ENCODE data around the gene TGFBR3.

The TGFBR3 gene

DNA sequence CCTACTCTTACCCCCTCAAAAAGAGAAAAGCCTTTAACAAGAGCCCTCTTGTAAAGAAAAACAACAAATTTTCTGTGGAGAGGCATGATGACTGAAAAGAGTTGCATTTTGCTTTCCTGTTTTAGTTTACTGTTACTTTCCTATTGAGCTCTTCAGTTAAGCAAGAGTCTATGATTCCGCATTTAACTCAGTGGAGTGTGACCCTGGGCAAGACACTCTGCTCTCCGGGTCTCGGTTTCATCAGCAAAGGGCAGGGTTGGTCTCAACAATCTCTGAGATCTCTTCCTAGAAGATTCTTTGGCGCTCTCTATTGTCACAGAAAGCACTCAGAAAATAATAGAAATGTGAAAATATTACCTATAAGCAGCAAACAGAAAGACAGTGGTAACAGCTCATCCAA, 175.7 kb downstream of the TGFBR3 start:
- no peak for DNase-seq (ENCODE audit: low spot score)

DNA sequence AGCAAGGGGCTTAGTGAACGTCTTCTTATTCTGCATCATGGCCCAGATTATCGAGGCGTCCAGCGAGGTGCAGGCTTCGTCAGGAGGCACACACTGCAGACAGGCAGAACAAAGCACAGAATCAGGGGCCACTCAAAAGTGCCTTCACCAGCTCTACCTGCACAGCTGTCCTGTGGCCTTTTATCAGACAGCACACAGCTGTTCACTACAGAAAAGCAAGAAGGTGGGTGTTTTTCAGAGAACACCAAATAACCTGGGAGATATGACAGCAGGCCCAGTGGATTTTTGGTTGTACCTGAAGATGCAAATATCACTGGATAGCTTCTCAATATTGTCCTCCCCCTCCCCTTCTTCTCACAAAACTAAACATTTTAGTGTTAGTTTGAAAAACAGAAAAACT, 177.3 kb downstream of the TGFBR3 start:
- DNase-seq (ENCODE audit: low spot score): no peak

DNA sequence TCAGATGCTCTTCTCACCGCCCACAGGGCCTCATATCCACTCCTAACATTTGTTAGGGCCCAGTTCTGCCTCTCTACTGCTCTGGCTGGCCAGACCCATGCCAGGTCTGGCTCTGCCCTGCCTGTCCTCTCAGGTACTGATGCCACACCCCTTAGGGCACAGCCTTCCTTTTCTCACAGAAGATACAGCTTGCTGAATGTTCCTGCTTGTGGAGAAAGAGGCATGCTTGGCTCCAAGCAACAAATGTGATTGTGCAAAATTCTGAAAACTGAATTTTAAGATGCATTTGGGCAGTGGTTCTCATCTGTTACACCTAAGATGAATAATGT, 178.1 kb downstream of the TGFBR3 start:
- no peak for DNase-seq (ENCODE audit: low spot score)

DNA sequence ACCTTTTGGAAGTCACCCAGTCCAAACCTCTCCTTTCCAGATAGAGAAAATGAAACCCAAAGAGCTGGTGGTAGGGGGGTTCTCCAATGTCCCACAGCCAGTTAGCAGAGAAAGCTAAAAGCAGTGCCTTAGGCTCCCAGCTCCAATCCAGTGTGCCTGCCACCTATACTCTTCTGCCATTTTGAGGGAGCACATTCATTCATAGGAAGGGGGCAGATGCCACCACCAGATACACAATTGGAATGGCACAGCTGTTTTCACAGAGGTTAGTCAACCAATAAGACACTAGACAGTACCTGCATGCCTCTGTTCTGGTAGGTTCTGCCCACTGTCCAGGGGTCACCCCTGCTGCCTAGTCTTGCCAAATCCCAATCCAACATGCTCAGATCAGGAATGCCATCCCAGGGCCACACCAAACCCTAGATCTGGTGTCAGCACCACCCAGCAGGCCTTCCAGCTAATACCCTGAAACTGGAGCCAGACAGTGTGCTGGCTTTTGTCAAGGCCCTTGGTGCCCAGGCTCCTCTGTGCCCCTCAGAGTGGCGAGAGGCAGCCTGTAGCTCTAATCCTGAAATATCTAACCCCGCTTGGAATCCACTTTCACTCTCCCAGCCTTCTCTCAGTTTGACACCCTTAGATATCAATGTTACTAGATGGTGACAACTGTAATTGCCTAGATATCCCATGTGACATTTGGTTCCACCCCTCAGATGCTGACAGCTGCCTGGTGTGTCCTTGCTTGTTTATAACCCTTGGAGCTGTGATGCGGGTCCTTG, 178.6 kb downstream of the TGFBR3 start:
- no peak for DNase-seq (ENCODE audit: low spot score)

DNA sequence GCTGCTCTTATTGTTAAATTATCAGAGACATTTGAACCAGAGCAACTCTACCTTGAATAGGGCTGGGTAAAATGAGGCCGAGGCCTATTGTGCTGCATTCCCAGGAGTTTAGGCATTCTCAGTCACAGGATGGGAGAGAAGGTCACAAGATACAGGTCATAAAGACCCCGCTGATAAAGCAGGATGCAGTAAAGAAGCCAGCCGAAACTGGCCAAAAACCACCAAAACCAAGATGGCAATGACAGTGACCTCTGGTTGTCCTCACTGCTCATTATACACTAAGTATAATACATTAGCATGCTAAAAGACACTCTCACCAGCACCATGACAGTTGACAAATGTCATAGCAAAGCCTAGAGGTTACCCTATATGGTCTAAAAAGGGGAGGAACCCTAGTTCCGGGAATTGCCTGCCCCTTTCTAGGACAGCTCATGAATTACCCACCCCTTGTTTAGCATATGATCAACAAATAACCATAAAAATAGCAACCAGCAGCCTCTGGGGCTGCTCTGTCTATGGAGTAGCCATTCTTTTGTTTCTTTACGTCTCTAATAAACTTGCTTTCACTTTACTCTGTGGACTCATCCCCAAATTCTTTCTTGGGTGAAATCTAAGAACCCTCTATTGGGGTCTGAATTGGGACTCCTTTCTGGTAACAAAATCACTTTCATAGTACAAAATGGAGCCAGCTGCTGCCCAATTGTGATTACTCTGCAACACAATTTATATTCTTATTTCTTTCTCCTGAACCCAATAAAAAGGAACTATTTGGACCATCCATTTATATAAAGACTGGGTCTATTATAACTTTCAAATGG, 179.6 kb downstream of the TGFBR3 start:
- DNase-seq (ENCODE audit: low spot score): no peak

DNA sequence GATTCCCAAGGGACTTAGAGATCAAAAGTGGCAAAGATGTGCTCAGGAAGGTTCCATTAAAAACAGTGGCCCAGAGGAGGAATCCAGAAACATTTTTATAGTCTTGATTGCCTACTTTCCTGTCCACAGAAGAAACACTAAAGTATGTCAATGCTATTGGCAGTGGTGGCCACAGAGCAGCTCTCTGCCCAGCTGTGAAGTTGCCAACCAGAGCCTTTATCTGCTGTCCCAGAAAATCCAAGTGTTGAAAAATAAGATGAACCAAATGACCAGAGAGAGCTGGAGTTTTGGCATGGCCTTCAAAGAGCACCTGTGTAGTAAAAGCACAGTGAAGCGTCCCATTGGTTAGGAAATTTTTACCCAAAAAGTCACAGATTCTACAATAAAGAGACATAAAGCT, 181.2 kb downstream of the TGFBR3 start:
- no peak for DNase-seq (ENCODE audit: low spot score)

DNA sequence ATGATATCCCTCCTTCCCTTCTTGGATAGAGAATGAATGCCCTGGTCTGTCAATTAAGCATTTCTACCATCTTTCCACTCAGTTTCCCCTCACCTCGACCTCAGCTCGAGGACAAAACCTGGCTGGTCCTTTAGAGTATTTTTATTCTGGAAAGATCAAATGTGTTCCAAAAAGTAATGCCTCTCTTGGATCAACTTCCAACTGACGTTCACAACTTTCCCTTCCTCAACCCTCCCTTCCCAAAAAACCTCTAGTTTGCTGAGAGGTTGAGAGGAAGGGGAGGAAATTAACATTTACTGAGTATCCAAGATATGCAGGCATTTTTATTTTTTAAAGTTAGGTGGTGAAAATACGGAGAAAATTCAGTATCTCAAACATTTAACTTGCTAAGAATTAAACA, 182.9 kb downstream of the TGFBR3 start:
- no peak for DNase-seq (ENCODE audit: low spot score)

DNA sequence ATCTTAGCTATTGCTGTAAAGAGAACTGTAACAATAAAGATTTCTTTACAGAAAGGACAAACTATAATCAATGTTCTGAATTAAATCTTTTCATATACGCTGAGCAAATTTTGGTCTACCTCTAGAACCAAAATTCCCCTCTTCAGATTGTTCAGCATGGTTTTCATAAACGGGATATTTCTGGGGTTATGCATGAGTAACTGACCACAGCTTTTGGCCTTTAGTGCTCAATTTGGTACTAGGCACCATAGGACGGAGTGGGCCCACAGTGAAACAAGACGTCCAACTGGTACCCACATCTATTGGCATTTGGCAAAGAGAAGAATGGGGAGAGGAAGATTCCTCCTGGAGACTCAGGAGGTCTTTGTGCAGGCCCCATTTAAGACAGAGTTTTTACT, 184.5 kb downstream of the TGFBR3 start:
- DNase-seq (ENCODE audit: low spot score): no peak

DNA sequence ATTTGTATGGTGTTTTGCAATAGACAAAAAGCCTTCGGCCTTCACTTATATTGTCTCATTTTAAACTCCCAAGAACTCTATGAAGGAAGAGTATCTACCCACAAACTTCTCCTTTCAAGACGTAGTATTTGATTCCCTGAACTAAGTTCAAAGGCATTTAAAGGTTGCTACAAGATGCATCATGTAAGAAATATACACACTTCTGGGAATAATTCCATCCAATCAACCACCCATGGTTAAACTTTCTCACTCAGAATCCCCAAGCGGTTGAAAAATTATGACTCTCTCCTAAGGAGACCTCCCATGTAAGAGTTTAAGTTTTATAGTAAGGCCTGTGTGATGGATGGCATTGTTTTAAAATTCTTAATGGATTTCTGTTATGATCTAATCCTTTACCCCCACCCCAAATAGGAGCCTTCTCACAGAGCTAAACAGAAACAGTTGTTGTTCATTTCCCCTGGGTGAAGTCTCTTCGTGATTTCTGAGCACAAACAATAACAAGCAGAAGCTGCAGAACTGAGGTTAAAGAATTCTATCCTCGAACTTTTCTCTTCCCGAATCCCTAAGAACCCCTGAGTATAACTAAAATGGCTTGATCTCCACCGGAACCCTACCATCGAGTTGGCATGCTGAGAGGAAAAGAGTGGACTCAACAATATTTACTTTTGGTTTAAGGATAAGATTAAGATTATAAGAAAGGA, 185.0 kb downstream of the TGFBR3 start:
- DNase-seq (ENCODE audit: low spot score): no peak

DNA sequence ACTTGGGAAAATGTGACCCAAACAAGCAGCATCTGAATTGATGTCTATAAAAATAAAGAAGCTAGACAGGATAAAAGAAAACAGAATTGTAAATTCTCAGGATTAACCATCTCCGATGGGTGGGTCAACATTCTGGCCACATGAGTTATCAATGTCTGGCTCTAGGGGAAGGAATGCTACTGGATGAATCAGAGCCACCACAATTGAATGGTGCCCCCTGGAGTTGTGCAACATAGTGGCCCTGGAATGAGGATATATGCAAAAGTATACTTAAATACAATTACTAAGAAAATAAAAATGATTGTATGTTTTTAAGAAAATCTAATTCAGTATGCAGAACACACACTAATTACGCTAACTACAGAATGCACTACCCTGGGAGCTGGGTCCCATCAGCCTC, 185.6 kb downstream of the TGFBR3 start:
- no peak for DNase-seq (ENCODE audit: low spot score)

DNA sequence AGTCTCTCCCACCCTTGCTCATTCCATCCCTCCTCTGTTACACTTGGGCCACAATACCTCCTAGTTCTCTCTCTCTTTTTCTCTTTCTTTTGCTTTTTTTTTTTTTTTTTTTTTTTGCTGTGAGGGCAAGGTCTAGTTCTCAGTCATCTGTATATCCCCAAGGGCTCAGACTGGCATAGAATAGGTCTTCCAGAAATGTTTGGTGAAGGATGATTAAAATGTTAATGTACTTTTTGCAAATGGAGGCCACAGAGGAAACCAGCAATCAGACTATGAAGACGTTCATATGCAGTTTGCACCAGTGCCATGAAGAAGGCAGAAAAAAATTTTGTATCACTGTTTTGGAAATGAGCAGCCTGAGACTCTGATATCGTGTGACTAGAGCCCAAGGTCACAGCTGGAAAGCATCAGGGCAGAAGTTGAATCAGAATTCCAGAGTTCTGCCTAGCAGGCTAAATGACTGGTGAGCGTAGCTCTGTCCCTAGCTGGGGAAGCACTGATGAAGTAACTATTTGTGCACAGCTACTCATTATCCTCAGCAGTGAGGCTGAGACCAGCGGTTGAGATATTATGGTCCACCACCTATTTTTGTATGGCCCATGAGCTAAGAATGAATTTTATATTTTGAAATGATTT, 186.5 kb downstream of the TGFBR3 start:
- no peak for DNase-seq (ENCODE audit: low spot score)

DNA sequence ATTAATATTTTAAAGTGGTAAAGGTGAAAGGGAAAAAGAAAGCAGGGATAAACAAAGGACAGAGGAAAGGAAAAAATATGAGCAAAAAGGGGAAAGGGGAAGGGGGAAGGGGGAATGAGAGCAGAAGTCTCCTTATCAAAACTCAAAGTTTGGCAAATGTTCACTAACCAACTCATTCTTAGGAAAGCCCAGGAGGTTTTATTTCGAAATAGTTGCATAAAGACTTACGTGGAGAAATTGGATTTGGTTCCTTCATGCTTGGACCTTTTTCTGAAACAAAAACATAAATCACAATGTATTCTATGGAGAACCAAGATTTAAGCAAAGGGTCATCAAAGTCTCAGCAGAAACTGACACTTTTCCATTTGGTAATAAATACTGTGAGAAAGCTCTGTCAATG, 188.1 kb downstream of the TGFBR3 start:
- DNase-seq (ENCODE audit: low spot score): no peak

DNA sequence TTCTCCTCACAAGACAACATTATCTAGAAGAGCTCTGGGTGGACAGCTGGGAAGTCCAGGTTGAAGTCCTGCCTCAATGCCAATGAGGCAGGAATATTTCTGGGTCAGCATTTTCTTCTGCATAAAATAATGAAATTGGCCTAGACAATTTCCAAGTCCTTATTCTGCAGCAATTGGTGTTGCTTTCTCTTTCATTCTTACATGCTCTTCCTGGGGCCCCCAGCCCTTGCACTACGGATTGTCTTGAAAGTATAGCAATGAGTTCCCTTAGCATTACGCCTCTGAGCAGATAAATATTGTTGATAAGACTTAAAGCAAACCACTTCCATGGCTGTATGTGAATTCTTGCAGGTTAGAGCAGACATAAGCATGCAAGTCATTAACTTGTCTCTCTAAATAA, 188.5 kb downstream of the TGFBR3 start:
- no peak for DNase-seq (ENCODE audit: low spot score)

DNA sequence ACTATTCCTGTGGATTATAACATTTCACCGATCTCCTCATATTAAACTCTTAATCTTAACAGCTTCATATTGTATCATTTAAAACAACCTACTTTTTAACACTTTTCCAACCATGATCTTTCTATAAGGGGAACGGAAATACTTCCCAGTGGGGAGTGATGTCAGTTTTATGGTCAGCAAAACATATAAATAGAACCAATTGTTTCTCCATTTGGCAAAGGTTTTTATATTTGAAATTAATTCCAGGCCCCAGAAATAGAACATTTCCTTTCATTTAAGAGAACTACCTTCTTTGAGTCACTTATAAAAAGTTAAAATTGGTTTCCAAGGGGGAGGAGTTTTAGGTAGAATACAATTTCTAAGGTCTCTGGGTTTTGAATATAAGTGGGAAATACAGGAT, 189.6 kb downstream of the TGFBR3 start:
- DNase-seq (ENCODE audit: low spot score): no peak

DNA sequence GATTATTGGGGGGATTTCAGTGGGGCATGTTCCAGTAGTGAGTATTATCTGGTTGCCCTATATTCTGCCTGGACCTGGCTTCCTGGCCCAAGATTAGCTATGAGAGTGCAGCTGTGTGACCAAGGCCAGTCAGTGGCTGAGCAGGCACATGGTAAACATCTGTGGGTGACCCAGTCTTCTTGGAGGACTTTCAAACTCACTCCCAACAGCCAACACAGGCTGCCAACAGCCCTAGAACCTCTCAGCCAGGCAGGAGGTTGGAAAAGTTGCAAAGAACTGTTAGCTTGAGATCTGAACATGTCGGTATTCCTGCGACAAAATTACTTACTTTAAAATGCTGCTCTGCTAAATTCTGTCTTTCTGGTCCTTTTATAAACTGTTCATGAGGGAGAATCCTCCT, 192.4 kb downstream of the TGFBR3 start:
- DNase-seq (ENCODE audit: low spot score): peak; percentile 48

DNA sequence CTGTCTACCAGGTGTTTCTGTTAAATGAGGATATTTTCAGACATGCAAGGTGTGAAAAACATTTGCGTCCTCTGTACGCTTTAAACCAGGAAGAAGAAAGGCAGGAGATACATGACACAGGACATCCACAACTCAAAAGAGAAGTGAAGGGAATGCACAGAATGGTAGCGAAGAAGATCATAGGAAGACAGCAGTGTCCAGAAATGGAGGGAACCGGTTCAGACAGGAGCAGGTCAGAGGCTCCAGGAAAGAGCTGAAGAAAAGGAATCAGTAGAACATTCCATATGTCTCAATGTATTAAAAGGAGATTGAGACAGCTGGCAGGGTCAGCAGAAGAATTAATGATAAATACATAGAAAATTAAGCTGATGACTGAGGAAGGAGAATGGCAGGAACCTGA, 194.4 kb downstream of the TGFBR3 start:
- no peak for DNase-seq (ENCODE audit: low spot score)

DNA sequence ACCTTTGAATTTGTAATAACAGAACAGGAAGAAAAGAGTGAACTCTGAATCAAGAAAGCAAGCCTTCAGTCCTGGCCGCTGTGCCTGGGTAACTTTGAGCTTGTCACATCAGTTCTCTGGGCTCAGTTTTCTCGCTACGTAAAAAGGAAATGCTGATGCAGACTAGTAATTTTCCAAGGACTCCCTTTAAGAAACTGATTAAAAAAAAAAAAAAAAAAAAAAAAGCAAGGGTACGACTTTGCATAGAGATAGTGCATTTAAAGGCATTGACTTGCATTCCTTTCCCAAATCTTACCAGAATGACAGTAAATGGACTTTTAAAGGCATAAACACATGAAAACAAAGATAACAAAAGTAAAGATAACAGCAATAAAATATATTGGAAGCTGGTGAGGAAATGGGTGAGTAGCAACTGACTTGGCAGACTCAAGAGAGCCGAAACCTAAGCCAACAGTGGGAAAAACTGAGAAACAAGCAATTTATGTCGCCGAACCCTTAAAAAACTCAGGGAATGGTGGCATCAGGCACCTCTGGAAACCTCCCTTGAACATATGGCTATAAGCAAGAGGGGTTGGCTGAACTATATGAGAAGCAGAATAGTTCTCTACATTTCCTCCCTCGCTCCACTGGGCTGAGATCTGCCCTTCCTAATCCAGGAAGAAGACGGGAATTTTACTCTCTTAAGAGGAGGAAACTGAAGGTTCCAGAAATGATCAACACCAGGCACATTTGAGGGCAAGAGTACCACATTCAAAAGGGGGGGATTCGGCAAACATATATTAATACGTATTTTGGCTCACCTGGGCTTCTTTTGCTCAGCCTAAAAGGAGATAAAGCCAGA, 196.1 kb downstream of the TGFBR3 start:
- DNase-seq (ENCODE audit: low spot score): no peak

DNA sequence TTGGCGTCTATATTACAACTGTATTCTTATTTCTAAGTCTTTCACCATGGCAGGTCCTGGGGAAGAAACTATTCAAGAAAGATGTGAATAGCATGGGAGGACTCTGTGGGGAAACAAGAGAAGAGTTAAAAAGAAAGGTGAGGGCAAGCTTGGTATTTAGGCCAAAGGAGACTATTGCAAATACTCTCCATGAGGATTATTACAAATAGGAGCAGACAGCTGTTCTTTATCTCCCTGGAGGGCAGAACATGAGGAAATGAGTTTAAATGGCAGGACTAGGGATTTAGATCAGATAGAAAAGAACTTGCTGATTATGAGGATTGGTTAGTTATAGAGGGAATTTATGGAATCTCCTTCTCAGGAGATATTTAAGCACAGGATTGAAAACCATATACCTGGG, 198.5 kb downstream of the TGFBR3 start:
- DNase-seq (ENCODE audit: low spot score): no peak

DNA sequence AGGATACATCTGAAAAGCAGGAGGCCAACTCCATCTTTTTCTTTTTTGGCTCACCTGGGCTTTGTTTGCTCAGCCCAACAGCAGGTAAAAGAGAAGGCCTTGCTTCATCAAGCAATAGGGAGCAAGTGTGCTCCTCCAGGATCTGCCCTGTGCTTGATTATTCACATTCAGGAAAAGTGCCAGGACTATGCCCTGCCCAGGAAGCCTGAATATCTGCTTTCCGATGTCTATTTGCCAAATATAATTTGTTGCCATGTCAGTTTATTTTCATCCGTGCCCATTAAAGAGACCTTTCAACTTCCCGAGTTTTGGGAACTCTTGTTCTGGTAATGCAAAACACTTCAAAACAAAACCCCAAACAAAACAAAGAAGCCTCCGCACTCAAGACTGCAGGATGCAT, 200.0 kb downstream of the TGFBR3 start:
- DNase-seq (ENCODE audit: low spot score): no peak

DNA sequence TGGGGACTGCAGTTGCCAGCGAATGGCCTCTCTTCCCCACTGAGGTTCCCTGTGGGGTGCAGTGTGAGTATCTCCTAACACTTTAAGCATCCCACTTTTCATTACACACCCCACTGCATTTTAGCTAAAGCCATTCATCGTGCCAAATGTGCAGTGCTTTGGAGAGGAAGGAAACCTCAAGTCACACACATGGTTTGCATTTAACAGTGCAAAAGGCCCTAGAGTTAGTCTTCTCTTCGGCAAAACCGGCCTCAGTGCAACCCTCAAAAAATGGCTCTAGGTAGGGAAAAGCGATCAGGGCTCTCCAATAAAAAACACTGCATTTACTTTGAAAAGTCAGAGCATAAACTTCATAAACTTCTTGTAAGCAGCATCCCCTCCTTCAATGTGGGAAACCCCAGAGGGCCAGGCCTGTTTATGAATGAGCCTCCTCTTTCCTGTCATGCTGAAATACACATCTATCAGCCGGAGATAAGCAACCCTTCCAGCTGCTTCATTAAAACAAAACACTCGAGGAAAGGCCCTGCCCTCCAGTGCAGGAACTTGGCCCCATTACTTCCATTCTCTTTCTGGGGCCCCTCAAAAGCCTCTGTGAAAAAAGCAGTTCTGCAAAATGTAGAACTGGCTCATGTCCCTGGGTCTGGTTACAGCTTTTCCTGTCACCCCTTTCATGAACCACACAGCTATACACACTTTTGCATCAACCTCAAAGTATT, 201.3 kb downstream of the TGFBR3 start:
- no peak for DNase-seq (ENCODE audit: low spot score)

DNA sequence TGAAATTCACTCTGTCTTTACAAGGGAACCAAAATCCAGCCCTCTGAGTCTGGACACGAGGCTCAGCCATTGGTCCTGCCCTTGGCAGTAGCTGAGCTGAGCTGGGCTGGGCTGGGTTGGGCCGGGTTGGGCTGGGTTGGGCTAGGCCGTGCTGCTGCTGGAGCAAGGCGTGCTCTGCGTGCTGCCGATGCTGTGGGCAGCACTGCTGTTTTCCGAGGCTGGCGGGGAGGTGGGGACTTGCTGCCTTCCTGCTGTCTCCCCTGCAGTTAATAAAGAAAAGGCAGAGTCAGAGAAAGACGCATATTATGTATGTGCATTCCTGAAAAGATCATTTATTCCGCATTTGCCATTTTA, 202.4 kb downstream of the TGFBR3 start:
- no peak for DNase-seq (ENCODE audit: low spot score)
